SK-N-SH treated with all-trans-retinoic acid at 6 μM for 48 hours (cell line): ENCODE measurements around the gene OR4Q3.
A peak's percentile ranks its signal among the peaks of the same experiment; 100 is the strongest.
"Not testable (repeated sequence)": the region's sequence is repeated elsewhere in the genome, so short reads cannot be mapped to it uniquely, and the experiment has no call there.

Experiments
- ATAC-seq: fragments of 200-7000 bp; cut with Tn5 transposase; 3 replicates; pipeline ENCODE4 v1.9.1; 2020; ENCODE audit warnings: mild to moderate bottlenecking, moderate library complexity
- ZNF70 ChIP-seq: fragments of 450-650 bp; formaldehyde crosslinking; IDR thresholded peaks from 2 replicates; pipeline ENCODE4 v1.5.0; 2020; ENCODE audit warnings: mild to moderate bottlenecking, moderate library complexity

The OR4Q3 gene

DNA sequence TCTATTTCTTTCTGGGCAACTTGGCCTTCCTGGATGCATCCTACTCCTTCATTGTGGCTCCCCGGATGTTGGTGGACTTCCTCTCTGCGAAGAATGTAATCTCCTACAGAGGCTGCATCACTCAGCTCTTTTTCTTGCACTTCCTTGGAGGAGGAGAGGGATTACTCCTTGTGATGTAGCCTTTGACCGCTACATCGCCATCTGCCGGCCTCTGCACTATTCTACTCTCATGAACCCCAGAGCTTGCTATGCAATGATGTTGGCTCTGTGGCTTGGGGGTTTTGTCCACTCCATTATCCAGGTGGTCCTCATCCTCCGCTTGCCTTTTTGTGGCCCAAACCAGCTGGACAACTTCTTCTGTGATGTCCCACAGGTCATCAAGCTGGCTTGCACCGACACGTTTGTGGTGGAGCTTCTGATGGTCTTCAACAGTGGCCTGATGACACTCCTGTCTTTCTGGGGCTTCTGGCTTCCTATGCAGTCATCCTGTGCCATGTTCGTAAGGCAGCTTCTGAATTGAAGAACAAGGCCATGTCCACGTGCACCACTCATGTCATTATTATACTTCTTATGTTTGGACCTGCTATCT, 53.2 kb downstream of the OR4Q3 start:
- peak; percentile 94 for TF ChIP-seq ZNF70 (CRISPR knock-in tag)
- ATAC-seq: not testable (repeated sequence)
